Stimulated activated naive CD8-positive, alpha-beta T cell treated with anti-CD3 and anti-CD28 coated beads, Interleukin-15, Interleukin-2, amounts not matched to agents 100 ng/mL and 50 ng/mL, for 24 hours (primary cell): ENCODE measurements around the gene ALDH18A1.

ENCODE experiments used
- H3K27ac Mint-ChIP-seq: one replicate; pipeline ENCODE4 v1.8.0; 2021; ENCODE audit warnings: mild to moderate bottlenecking, mixed read lengths
- H3K27me3 Mint-ChIP-seq: one replicate; pipeline ENCODE4 v1.8.0; 2021; ENCODE audit warnings: mixed read lengths
- H3K36me3 Mint-ChIP-seq: one replicate; pipeline ENCODE4 v1.8.0; 2021; ENCODE audit warnings: low read depth, mixed read lengths
- H3K4me1 Mint-ChIP-seq: one replicate; pipeline ENCODE4 v1.8.0; 2021; ENCODE audit warnings: low read depth, mixed read lengths
- H3K4me3 Mint-ChIP-seq: one replicate; pipeline ENCODE4 v1.8.0; 2021; ENCODE audit warnings: mild to moderate bottlenecking, mixed read lengths
- H3K9me3 Mint-ChIP-seq: one replicate; pipeline ENCODE4 v1.8.0; 2021; ENCODE audit warnings: mixed read lengths

Gene ALDH18A1

DNA sequence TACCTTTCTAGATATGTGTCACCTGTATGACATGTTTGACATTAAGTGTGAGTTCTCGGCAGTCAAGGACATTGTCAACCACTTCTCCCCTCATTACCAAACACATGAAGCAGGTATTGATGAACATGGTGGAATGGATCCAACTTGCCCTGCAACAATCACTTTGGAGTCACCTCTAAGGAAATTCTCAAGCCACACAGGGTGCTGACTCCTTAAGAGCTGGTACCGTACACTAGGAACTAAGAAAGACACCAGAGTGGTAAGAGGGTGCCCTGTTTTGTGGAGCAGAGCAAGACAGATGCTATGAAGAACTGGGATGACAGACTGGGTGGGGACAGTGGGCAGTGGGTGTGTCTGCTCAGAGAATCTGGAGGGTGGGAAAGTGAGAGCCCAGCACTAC lies 77.9 kb downstream of the ALDH18A1 start:
- no peak overlapping the region for H3K4me3 Mint-ChIP-seq
- H3K36me3 Mint-ChIP-seq: no peaks in the 10 kb centered on the region
- no peaks in the 10 kb centered on the region for H3K9me3 Mint-ChIP-seq
- H3K27ac Mint-ChIP-seq: no peak overlapping the region
- no peaks in the 10 kb centered on the region for H3K4me1 Mint-ChIP-seq
- peaks cover 30% of the 10 kb centered on the region for H3K27me3 Mint-ChIP-seq

DNA sequence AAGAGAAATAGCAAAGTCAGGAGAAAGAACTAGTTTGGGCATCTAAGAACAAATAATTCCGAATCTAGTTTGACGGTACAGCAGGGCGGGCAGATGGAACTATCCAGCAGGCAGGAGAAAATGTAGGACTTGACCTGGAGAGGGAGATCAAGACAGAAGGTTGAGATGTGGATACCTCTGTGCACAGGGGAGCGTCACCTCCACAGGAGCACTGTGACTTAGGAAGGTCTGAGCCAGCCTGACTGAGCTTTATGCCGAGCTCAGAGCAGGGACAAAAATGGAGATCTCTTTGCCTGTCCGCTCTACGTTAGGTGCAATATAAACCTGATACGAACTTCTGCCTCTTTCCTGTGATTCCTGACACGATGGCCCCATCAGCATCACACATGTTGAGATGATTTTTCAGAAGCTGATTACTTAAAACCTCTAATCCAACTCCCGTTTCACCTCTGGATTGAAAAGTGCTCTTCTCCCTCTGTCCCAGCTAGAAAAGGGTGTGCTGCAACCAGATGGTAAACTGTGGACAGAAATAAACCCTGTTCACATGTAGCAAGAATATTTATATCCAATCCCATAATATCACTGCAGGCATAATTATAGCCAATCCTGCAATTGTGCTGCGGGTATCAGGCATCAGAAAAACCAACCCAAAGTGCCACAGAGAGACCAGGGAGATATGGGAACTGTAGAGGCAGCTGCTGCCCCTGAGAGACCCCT lies 81.7 kb downstream of the ALDH18A1 start:
- Mint-ChIP-seq H3K4me3 (no peak overlapping the region), H3K27ac (no peak overlapping the region), H3K9me3 (no peaks in the 10 kb centered on the region), H3K27me3 (peaks cover 11% of the 10 kb centered on the region), H3K36me3 (no peaks in the 10 kb centered on the region), H3K4me1 (no peaks in the 10 kb centered on the region)

DNA sequence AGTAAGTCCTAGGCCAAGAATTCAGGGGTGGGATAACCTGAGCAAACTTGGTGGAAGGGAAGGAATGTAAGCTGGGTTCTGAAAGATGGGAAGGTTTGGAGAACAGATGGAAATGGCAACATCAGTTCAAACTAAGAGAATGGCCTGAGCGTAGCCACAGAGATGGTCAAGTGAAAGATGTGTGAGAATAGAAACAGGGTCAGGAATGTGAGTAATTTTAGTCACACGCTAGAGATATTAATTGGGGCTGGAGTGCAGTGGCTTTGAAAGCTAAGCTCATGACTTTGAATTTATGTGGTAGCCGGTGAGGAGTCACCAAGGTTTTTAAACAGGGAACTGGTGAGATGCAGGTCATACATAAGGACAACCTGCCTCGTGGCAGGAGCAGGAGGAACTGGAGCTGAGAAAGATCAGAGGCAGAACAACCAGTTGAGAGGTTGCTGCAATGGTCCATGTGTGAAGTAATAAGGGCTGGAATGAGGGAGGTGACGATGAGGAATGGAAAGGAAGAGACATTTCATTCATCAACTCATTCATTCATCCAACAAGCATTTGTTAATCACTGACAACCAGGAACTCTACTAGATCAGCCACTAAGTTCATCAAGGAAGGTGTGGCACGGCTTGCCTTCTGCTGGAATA lies 82.4 kb downstream of the ALDH18A1 start:
- Mint-ChIP-seq H3K4me3 (no peak overlapping the region), H3K9me3 (no peaks in the 10 kb centered on the region), H3K4me1 (no peaks in the 10 kb centered on the region), H3K27ac (no peak overlapping the region), H3K36me3 (no peaks in the 10 kb centered on the region), H3K27me3 (peaks cover 9% of the 10 kb centered on the region)

DNA sequence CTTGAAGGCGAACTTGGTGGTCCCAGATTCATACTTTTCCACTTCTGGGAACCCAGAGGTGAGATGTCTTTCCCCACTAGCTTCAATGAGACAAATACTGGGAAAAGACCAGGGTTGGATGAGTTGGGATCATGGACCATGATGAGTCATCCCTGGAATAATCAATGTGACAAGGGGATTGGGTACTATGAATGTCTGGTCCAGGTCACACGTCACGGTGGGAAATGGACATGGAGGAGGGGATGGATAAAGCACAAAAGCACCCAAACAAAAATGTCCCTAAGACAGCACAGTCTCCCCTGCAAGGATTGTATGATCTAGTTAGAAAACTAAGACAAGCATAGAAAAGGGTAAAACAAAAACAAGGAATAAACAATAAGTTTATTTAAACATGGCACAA lies 83.0 kb downstream of the ALDH18A1 start:
- no peak overlapping the region for H3K27ac Mint-ChIP-seq
- H3K9me3 Mint-ChIP-seq: no peaks in the 10 kb centered on the region
- peaks cover 9% of the 10 kb centered on the region for H3K27me3 Mint-ChIP-seq
- H3K4me1 Mint-ChIP-seq: no peaks in the 10 kb centered on the region
- H3K4me3 Mint-ChIP-seq: no peak overlapping the region
- H3K36me3 Mint-ChIP-seq: no peaks in the 10 kb centered on the region

DNA sequence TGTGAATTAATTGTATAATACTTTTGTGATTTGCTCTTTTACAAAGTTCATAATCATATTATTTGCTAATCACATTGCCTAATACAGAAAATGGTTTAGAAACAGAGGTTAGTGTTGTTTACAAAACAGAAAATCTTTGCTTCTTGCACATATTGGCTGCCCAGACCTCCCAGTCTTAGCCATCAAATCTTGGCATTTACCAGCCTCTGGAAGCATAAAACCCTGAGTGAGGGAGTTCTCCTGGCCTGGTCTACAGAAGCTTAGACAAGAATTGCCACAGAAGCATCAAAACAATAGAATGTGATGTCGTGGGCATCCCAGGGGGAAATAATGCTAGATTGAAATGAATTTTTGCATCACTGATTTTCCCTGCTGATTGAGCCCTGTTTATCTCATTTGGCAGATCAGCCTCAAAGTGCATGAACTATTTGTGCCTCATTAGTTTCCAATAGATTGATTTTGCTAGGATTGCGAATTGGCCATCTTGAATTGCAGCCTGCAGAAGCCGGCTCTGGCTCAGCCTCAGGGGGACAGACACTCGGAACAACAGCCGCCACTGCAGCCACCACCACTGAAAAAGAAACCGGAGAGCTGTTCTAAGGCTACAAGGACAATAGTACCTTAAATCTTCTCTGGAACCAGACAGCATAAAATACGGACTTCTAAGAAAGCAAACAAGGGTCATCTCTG lies 84.2 kb downstream of the ALDH18A1 start:
- H3K36me3 Mint-ChIP-seq: no peaks in the 10 kb centered on the region
- no peak overlapping the region for H3K27ac Mint-ChIP-seq
- no peak overlapping the region for H3K4me3 Mint-ChIP-seq
- peaks cover 9% of the 10 kb centered on the region for H3K27me3 Mint-ChIP-seq
- no peaks in the 10 kb centered on the region for H3K4me1 Mint-ChIP-seq
- H3K9me3 Mint-ChIP-seq: no peaks in the 10 kb centered on the region

DNA sequence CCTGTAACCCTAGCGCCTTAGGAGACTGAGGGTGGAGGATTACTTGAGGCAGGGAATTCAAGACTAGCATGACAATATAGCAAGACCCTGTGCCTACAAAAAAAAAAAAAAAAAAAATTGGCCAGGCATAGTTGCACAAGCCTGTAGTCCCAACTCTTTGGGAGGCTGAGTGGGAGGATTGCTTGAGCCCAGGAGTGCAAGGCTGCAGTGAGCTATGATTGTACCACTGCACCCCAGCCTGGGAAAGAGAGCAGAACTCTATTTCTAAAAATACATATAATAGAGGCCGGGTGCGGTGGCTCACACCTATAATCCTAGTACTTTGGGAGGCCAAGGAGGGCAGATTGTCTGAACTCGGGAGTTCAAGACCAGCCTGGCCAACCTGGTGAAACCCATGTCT lies 85.1 kb downstream of the ALDH18A1 start:
- Mint-ChIP-seq H3K27me3 (peaks cover 9% of the 10 kb centered on the region), H3K9me3 (no peaks in the 10 kb centered on the region), H3K27ac (no peak overlapping the region), H3K36me3 (no peaks in the 10 kb centered on the region), H3K4me3 (no peak overlapping the region), H3K4me1 (no peaks in the 10 kb centered on the region)

DNA sequence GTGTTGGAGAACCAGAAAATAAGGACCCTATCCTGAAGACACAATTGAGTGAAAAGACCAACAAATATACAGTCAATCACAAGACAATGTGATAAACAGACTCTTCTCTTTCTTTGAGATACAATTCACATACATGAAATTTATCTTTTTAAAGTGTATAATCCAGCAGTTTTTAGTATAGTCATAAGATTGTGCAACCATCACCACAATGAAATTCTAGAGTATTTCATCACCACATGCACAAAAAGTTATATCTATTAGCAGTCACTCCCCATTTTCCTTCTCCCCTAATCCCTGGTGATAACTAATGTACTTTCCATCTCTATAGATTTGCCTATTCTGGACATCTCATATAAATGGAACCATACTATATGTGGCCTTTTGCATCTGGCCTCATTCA lies 87.1 kb downstream of the ALDH18A1 start:
- no peak overlapping the region for H3K27ac Mint-ChIP-seq
- H3K4me3 Mint-ChIP-seq: no peak overlapping the region
- H3K36me3 Mint-ChIP-seq: no peaks in the 10 kb centered on the region
- no peaks in the 10 kb centered on the region for H3K4me1 Mint-ChIP-seq
- no peaks in the 10 kb centered on the region for H3K9me3 Mint-ChIP-seq
- peaks cover 9% of the 10 kb centered on the region for H3K27me3 Mint-ChIP-seq

DNA sequence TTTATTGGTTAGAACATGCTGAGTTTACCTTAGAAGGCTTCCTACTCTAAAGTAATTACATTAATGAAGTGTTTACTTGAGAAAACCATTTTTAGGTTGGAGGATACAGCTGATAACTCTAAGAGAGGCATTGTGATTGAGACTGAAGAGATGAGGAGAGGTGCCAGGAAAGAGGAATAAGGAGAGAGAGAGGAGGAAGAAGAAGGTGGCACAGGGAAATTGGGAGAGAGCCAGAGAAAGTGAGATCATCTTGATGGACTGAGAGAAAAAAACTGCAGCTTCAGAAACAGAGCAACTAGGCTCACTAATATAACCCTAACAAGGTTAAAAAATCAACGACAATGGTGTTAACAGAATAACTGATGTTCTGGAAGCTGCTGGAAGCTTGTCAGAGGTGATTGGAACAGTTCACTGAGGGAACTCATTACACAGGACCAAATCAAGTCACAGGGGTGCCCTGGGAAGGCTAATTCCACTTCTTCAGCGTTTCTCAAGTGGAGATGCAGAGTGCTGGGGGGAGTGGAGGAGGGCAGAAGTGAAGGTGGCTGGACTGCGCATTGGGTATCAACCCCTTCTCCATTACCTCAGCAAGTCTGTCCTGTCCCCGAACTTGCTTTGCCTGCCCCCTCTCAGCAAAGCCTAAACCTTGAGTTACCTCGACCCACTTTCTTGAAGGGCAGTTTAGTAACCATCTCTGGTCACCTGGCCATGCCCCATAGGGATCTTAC lies 88.4 kb downstream of the ALDH18A1 start:
- Mint-ChIP-seq H3K9me3 (no peaks in the 10 kb centered on the region), H3K4me3 (no peak overlapping the region), H3K27ac (no peak overlapping the region), H3K36me3 (no peaks in the 10 kb centered on the region), H3K27me3 (no peaks in the 10 kb centered on the region), H3K4me1 (no peaks in the 10 kb centered on the region)

DNA sequence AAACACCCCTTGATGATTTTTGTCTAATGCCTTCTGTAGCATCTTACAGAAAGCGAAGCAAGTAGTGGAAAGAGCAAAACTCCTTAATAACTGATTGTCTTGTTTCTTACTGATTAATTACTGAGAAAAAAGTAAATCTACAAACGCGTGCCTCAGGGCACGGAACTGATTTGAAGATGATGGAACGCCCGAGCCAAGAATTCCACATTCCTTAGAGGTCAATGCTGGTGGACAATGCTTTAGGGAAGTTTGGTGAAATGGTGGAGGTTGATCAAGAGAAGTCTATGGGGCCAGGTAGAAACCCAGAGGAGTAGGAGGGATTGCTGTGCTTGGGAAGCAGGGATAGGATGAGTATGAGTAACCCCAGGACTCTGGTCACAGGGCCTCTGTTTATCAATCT lies 90.4 kb downstream of the ALDH18A1 start:
- no peaks in the 10 kb centered on the region for H3K36me3 Mint-ChIP-seq
- H3K4me3 Mint-ChIP-seq: no peak overlapping the region
- no peak overlapping the region for H3K27ac Mint-ChIP-seq
- no peaks in the 10 kb centered on the region for H3K4me1 Mint-ChIP-seq
- no peaks in the 10 kb centered on the region for H3K27me3 Mint-ChIP-seq
- H3K9me3 Mint-ChIP-seq: no peaks in the 10 kb centered on the region

DNA sequence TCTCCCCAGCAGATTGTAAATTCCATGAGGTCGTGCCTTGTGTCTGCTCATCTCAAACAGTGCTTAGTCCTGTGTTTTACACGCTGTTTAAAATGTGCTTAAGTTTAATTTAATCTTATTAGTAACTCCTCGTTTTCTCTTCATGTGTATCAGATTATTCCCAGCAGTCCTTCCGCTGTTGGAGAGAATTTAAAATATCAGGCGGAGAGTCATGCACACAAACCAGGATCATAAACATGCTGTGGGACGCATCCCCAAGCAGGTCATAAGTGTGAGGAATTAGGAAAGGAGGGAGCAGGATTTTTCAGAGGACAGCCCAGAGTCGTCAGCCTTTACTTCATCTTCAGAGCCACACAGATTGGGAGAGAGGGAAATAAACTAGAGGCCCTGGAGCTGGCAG lies 91.2 kb downstream of the ALDH18A1 start:
- no peaks in the 10 kb centered on the region for H3K9me3 Mint-ChIP-seq
- no peak overlapping the region for H3K4me3 Mint-ChIP-seq
- H3K27ac Mint-ChIP-seq: no peak overlapping the region

DNA sequence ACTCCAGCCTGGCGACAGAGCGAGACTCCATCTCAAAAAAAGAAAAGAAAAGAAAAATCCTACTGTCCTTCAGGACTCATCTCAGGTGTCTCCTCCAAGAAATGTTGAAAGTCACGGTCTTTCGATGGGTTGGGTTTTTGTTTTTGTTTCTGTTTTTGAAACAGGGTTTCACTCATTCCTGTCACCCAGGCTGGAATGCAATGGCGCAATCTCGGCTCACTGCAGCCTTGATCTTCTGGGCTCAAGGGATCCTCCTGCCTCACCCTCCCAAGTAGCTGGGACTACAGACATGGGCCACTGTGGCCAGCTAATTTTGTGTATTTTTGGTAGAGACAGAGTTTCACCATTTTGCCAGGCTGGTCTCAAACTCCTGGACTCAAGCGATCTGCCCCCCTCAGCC lies 92.2 kb downstream of the ALDH18A1 start:
- Mint-ChIP-seq H3K4me3 (no peak overlapping the region), H3K9me3 (no peaks in the 10 kb centered on the region), H3K27me3 (peaks cover 10% of the 10 kb centered on the region), H3K36me3 (no peaks in the 10 kb centered on the region), H3K4me1 (peaks cover 8% of the 10 kb centered on the region), H3K27ac (no peak overlapping the region)

More for the DNA sequence above, 91.2 kb downstream of the ALDH18A1 start:
- H3K27me3 Mint-ChIP-seq: peaks cover 1% of the 10 kb centered on the region
- peaks cover 4% of the 10 kb centered on the region for H3K4me1 Mint-ChIP-seq
- no peaks in the 10 kb centered on the region for H3K36me3 Mint-ChIP-seq

DNA sequence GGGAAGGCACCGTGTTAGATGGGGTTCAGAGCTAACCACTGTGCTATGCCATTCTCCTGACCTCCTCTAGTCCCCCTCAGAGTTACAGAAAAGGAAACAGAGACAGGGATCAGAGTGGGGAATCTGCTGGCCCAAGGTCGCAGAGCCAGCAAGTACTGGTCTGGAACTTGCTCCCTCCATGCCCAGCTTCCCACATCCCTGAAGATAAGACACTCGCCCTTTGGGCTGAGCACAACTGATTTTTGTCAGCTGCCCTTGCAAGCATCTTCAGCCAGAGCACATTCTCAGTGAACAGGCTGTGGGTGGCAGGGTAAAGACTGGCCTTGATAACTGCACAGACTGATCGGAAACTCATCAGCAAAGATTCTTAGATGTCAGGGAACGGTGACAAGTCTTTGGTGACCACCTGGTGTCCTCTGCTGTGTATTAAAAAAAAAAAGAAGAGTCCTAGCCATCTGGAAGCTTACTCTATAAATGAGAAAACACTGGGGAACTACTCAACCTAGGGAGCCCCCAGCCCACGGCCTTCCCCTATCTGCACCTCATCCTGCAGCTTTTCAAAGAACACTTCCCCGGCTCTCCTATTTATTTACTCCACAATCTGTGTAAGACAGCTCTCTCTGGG lies 94.1 kb downstream of the ALDH18A1 start:
- Mint-ChIP-seq H3K9me3 (no peaks in the 10 kb centered on the region), H3K4me3 (peak overlapping the region; percentile 98), H3K4me1 (peaks cover 8% of the 10 kb centered on the region), H3K27ac (no peak overlapping the region), H3K27me3 (peaks cover 21% of the 10 kb centered on the region), H3K36me3 (no peaks in the 10 kb centered on the region)

DNA sequence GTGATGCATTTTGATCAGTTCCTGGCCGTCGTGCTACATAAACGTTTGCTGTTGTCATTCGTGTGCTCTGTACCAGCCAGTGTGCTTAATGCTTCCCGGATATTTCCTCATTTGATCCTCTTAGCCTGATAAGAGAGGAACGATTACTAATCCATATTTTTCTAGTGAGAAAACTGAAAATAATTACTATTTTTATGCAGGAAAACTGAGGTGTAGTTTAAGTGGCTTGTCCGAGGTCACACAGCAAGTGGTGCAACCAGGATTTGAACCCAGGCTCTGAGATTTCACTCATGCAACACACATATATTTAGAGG lies 94.7 kb downstream of the ALDH18A1 start:
- H3K4me1 Mint-ChIP-seq: peaks cover 8% of the 10 kb centered on the region
- no peaks in the 10 kb centered on the region for H3K36me3 Mint-ChIP-seq
- H3K9me3 Mint-ChIP-seq: no peaks in the 10 kb centered on the region
- peak overlapping the region; percentile 98 for H3K4me3 Mint-ChIP-seq
- no peak overlapping the region for H3K27ac Mint-ChIP-seq
- peaks cover 24% of the 10 kb centered on the region for H3K27me3 Mint-ChIP-seq

DNA sequence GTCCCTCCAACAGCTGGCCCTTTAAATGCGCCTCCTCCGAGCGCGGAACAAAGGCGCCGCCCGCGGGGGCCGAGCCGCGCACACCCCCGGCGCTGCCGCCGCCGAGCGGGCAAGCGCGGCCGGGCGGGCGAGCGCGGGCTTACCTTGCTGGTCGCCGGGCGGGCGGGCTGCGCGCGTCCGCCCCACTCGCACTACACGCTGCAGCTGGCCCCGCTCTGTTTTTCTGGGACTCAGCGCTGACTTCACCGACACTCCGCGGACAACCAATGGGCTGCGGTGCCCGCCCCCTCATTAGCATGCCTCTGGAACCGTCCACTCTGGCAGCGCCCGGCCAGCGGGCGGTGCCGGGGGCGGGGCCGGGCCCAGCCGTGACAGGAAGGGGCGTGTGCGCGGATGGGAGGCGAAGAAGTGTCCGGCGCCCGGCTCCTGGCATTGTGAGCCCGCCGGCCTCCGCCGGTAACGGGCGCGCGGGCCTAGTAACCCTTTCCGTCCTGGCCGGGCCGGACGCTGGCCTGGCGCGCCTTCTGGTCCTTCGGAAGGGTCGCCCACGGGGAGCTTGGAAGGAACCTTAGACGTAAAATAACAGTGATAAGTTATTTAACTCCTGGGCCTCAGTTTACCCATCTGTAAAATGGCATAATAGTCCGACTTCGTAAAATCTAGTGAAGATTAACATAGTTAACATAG lies 95.2 kb downstream of the ALDH18A1 start, which contains the start of gene SORBS1:
Gene SORBS1 (minus strand): TSS at position 195 of the 687 bp plus-strand sequence. CDS start 120,236 bp downstream, outside the sequence.
- no peaks in the 10 kb centered on the region for H3K36me3 Mint-ChIP-seq
- H3K27ac Mint-ChIP-seq: peak within 1 kb of the TSS; percentile 81
- peaks cover 24% of the 10 kb centered on the region for H3K27me3 Mint-ChIP-seq
- H3K4me1 Mint-ChIP-seq: peaks cover 8% of the 10 kb centered on the region
- peak within 1 kb of the TSS; percentile 98 for H3K4me3 Mint-ChIP-seq
- H3K9me3 Mint-ChIP-seq: no peaks in the 10 kb centered on the region
